GM12878 (cell line): ENCODE results near the gene RPS8. TPM values are rescaled to one million over a fixed set of nuclear protein-coding genes. Genes with fewer than 3 reads are reported as not detected.

Experiments
- ATAC-seq: fragments of 200-7000 bp; cut with Tn5 transposase; 3 replicates; pipeline ENCODE4 v1.9.1; 2020; ENCODE audit warnings: mild to moderate bottlenecking, moderate library complexity
- BruUV-seq: library from RNA; stranded (reverse); fragments of 400-500 nt; replicated peaks from 2 replicates; lab custom pipeline; 2021; lab: Mats Ljungman, UMichigan
- CTCF ChIA-PET: fragments of 300-600 bp; sonication (Branson Sonifier 250); formaldehyde crosslinking; extraction: SDS; loops from one replicate; lab custom pipeline; 2021; ENCODE audit warnings: inconsistent platforms; lab: Yijun Ruan, JAX
- POLR2A ChIA-PET: fragments of 350-600 bp; formaldehyde crosslinking; extraction: SDS; loops from one replicate; lab custom pipeline; 2021; ENCODE audit warnings: inconsistent platforms; lab: Charles Lee
- RAD21 ChIA-PET: fragments of 300-600 bp; sonication (Branson Sonifier 250); formaldehyde crosslinking; loops from one replicate; lab custom pipeline; 2023; ENCODE audit warnings: antibody characterized with exemption; ENCODE audit not compliant: unreplicated experiment; lab: Charles Lee
- SMC1A ChIA-PET: fragments of 300-600 bp; sonication (Branson Sonifier 250); formaldehyde crosslinking; loops from one replicate; lab custom pipeline; 2023; ENCODE audit not compliant: unreplicated experiment, uncharacterized antibody; lab: Charles Lee
- DNase-seq: peaks from one replicate; pipeline ENCODE4 v3.0.0-alpha.2; 2011; ENCODE audit warnings: low read depth, low spot score
- FAIRE-seq: peaks from 3 replicates; lab custom pipeline; 2011; peaks lifted over from hg19 to GRCh38; lab: Jason Lieb, UNC
- H2AFZ ChIP-seq: 2 replicates; pipeline ENCODE4 v1.6.0; 2011; ENCODE audit warnings: low read depth, low read length, control low read depth; ENCODE audit not compliant: control insufficient read depth
- H3K27ac ChIP-seq: 2 replicates; pipeline ENCODE4 v1.5.1; 2011; ENCODE audit warnings: control low read depth; ENCODE audit not compliant: control insufficient read depth, insufficient read depth
- H3K27me3 ChIP-seq, 2 experiments: replicated peaks in 1 of 2; 2 replicates each; pipeline versions ENCODE4 v1.6.0 to v1.6.1; 2011; ENCODE audit warnings: low read length in 1 of 2; ENCODE audit not compliant: control insufficient read depth in 2 of 2, insufficient read depth in 2 of 2
- H3K36me3 ChIP-seq, 2 experiments: 2 replicates each; pipeline ENCODE4 v1.5.1; 2011; ENCODE audit warnings: low read length in 1 of 2; ENCODE audit not compliant: control insufficient read depth in 2 of 2, insufficient read depth in 2 of 2
- H3K4me1 ChIP-seq: 2 replicates; pipeline ENCODE4 v1.6.1; 2011; ENCODE audit warnings: mild to moderate bottlenecking, low read length, moderate library complexity, mixed read lengths; ENCODE audit not compliant: control insufficient read depth, insufficient read depth
- H3K4me2 ChIP-seq: 2 replicates; pipeline ENCODE4 v1.6.0; 2011; ENCODE audit warnings: control low read depth; ENCODE audit not compliant: control insufficient read depth, insufficient read depth
- H3K4me3 ChIP-seq: fragments of 200-600 bp; sonication (generic); 2 replicates; pipeline ENCODE4 v1.5.1; 2016
- H3K79me2 ChIP-seq: 2 replicates; pipeline ENCODE4 v1.6.0; 2011; ENCODE audit warnings: low read length; ENCODE audit not compliant: control insufficient read depth, insufficient read depth
- H3K9ac ChIP-seq: 2 replicates; pipeline ENCODE4 v1.8.0; 2011; ENCODE audit warnings: low read length, control low read depth, mixed read lengths; ENCODE audit not compliant: control insufficient read depth, insufficient read depth
- H3K9me3 ChIP-seq: replicated peaks from 3 replicates; pipeline ENCODE4 v1.5.1; 2011; ENCODE audit warnings: mild to moderate bottlenecking, low read length; ENCODE audit not compliant: control insufficient read depth, insufficient read depth
- H4K20me1 ChIP-seq: 2 replicates; pipeline ENCODE4 v1.6.0; 2011; ENCODE audit not compliant: control insufficient read depth, insufficient read depth
- HDAC2 ChIP-seq: fragments of 200-600 bp; sonication (generic); IDR thresholded peaks from 2 replicates; pipeline ENCODE4 v1.6.1; 2017
- IKZF2 ChIP-seq, 2 experiments: fragments of 450-650 bp; IDR thresholded peaks; 2 replicates each; pipeline ENCODE4 v1.6.1; 2017; ENCODE audit warnings: mild to moderate bottlenecking in 2 of 2, moderate library complexity in 2 of 2
- LARP7 ChIP-seq: fragments of 450-650 bp; IDR thresholded peaks from 2 replicates; pipeline ENCODE4 v1.6.1; 2017; ENCODE audit warnings: mild to moderate bottlenecking
- WGBS: methylation state at CpG from one replicate; pipeline ENCODE4 v1.1.6; 2016; ENCODE audit warnings: low lambda C conversion rate; ENCODE audit not compliant: insufficient replicate concordance, insufficient coverage; ENCODE audit errors: missing lambda C conversion rate; 5-methylcytosine and 5-hydroxymethylcytosine counted together
- in situ Hi-C: fragments of 300-500 bp; cut with MboI; formaldehyde crosslinking; loops from 9 replicates; pipeline ENCODE4 v1.14.3; 2018; ENCODE audit warnings: mixed read lengths
- intact Hi-C: fragments of 100-400 bp; cut with micrococcal nuclease; formaldehyde crosslinking; loops from one replicate; pipeline ENCODE4 v1.14.2; 2022; ENCODE audit not compliant: unreplicated experiment
- polyA plus RNA-seq, 11 experiments: library from polyadenylated mRNA; depleted of rRNA in 4 of 11; unstranded in 6 of 11; stranded (reverse) in 5 of 11; fragments of >200 nt; fragmentation: Nextera tagmentation in 4 of 11; fragmentation: Illumina TruSeq in 1 of 11; extraction: Ambion mirVana in 4 of 11; extraction: Trizol in 1 of 11; gene quantifications; 1 replicate in 1 of 11; 2 replicates in 10 of 11; pipeline versions ENCODE4 v1.2.1 to v1.2.3, GENCODE V29; 2011 to 2016; ENCODE audit warnings: inconsistent platforms in 2 of 11, missing spikeins in 2 of 11, low read depth in 1 of 11
- total RNA-seq, 4 experiments: library from RNA; depleted of rRNA in 3 of 4; stranded (reverse); fragments of >200 nt in 3 of 4; fragmentation: Illumina TruSeq in 1 of 4; extraction: Trizol in 1 of 4; gene quantifications; 2 replicates each; pipeline versions ENCODE4 v1.2.1 to v1.2.3, GENCODE V29; 2013 to 2021
- TF ChIP-seq, protein P1 (sequence below): IDR thresholded peaks from 2 replicates; pipeline ENCODE4 v1.6.1; 2012; ENCODE audit warnings: mild to moderate bottlenecking, low read depth, low read length

The RPS8 gene
- total and polyA plus RNA-seq, 10 of the 15 experiments (the other 5 are each of a cell fraction or from before 2014, with no cell fraction given): 1,296 to 3,461 (median 2,877) TPM

GRCh38 chr1:44730741-44731512, 44.4 kb upstream of the RPS8 start, which contains the start of gene RNU5D-1 (continued):
- TF ChIP-seq, protein P1, sequence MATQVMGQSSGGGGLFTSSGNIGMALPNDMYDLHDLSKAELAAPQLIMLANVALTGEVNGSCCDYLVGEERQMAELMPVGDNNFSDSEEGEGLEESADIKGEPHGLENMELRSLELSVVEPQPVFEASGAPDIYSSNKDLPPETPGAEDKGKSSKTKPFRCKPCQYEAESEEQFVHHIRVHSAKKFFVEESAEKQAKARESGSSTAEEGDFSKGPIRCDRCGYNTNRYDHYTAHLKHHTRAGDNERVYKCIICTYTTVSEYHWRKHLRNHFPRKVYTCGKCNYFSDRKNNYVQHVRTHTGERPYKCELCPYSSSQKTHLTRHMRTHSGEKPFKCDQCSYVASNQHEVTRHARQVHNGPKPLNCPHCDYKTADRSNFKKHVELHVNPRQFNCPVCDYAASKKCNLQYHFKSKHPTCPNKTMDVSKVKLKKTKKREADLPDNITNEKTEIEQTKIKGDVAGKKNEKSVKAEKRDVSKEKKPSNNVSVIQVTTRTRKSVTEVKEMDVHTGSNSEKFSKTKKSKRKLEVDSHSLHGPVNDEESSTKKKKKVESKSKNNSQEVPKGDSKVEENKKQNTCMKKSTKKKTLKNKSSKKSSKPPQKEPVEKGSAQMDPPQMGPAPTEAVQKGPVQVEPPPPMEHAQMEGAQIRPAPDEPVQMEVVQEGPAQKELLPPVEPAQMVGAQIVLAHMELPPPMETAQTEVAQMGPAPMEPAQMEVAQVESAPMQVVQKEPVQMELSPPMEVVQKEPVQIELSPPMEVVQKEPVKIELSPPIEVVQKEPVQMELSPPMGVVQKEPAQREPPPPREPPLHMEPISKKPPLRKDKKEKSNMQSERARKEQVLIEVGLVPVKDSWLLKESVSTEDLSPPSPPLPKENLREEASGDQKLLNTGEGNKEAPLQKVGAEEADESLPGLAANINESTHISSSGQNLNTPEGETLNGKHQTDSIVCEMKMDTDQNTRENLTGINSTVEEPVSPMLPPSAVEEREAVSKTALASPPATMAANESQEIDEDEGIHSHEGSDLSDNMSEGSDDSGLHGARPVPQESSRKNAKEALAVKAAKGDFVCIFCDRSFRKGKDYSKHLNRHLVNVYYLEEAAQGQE: no peak
- TF ChIP-seq HDAC2 (no peak), IKZF2 (IDR thresholded peaks at IDR 0.05) (peak; percentile 98)

GRCh38 chr1:44733365-44733764, 42.0 kb upstream of the RPS8 start:
- POLR2A ChIA-PET: interaction anchor here (0.6 to 6.6 kb wide), 4 partner anchors 10 to 66 kb away, joined by 3 to 110 read pairs (median 4); partner anchors contain the start of gene PLK3
- RAD21 ChIA-PET: interaction anchor here (0.6 to 4.2 kb wide), 2 partner anchors 76 to 86 kb away, joined by 3 to 24 read pairs; partner anchors contain the start of gene BTBD19

More at GRCh38 chr1:44733365-44733764, 42.0 kb upstream of the RPS8 start:
- CTCF ChIA-PET: interaction anchor here (0.9 to 8.9 kb wide), 5 partner anchors 15 to 67 kb away, joined by 3 to 175 read pairs (median 7); partner anchors contain the start of gene PLK3
- ATAC-seq: no peak
- no peak for TF ChIP-seq LARP7
- Histone ChIP-seq H3K4me3 (no peak overlapping the region), H3K27me3 (no peaks in the 10 kb centered on the region), H3K9ac (no peak overlapping the region), H4K20me1 (no peaks in the 10 kb centered on the region), H3K4me1 (peaks cover 14% of the 10 kb centered on the region), H3K27ac (no peak overlapping the region), H2AFZ (no peak overlapping the region), H3K9me3 (no peaks in the 10 kb centered on the region), H3K4me2 (no peak overlapping the region), H3K36me3 (no peaks in the 10 kb centered on the region), H3K79me2 (no peaks in the 10 kb centered on the region)
- BruUV-seq: no TSS peak
- FAIRE-seq: no peak
- intact Hi-C loops (loop anchor here (5.0 kb wide), 1 partner anchor 279 kb away; the partner anchor contains the start of genes HECTD3 and UROD), in situ Hi-C loops (loop anchor here (5.0 to 10.0 kb wide), 2 partner anchors 74 to 761 kb away; partner anchors contain the start of genes BTBD19, DYNLT4 and TESK2)
- no peak for DNase-seq
- SMC1A ChIA-PET: interaction anchor here (0.9 to 7.8 kb wide), 6 partner anchors 10 to 277 kb away, joined by 3 to 73 read pairs (median 5); partner anchors contain the start of gene HECTD3
- WGBS: 0% methylated on average over 1 of the region's 1 CpG
